DLD1 (cell line): ENCODE measurements around the gene KAT8.

Source experiments
- in situ Hi-C: cut with HindIII; loops from 2 replicates; pipeline ENCODE4 v1.10.0; 2017; ENCODE audit warnings: low sequenced_read_pairs

Gene KAT8

GRCh38 chr16:31106509-31107464, 10.7 kb upstream of the KAT8 start:
- in situ Hi-C loops = no loop called here

- in situ Hi-C loops = no loop called here
These were observed 10.0 kb upstream of the KAT8 start for GRCh38 chr16:31107465-31107867.

GRCh38 chr16:31108035-31108793, 9.2 kb upstream of the KAT8 start, which contains the start of gene BCKDK:
BCKDK (plus strand) TSS chr16:31108386; CDS start chr16:31109224, 838 bp downstream.
- in situ Hi-C loops = no loop called here

GRCh38 chr16:31108794-31109558, 8.5 kb upstream of the KAT8 start:
- in situ Hi-C loops = no loop called here

- in situ Hi-C loops = no loop called here
These were observed 7.8 kb upstream of the KAT8 start for GRCh38 chr16:31109622-31110021.

- in situ Hi-C loops = no loop called here
These were observed 7.1 kb upstream of the KAT8 start for GRCh38 chr16:31110106-31111034.

GRCh38 chr16:31111881-31112466, 5.5 kb upstream of the KAT8 start:
- in situ Hi-C loops = no loop called here

GRCh38 chr16:31112711-31113110, 4.8 kb upstream of the KAT8 start:
- in situ Hi-C loops = no loop called here

- in situ Hi-C loops = no loop called here
These were observed 4.0 kb upstream of the KAT8 start for GRCh38 chr16:31113121-31114120.

- in situ Hi-C loops = no loop called here
These were observed 3.0 kb upstream of the KAT8 start for GRCh38 chr16:31114468-31114867.

- in situ Hi-C loops = no loop called here
These were observed 1.0 kb downstream of the KAT8 start for GRCh38 chr16:31118223-31119155.

- in situ Hi-C loops = no loop called here
These were observed 2.7 kb downstream of the KAT8 start for GRCh38 chr16:31120129-31120528.

- in situ Hi-C loops = no loop called here
These were observed 8.4 kb downstream of the KAT8 start for GRCh38 chr16:31125844-31126243.

GRCh38 chr16:31127182-31127581, 9.7 kb downstream of the KAT8 start:
- in situ Hi-C loops = no loop called here

GRCh38 chr16:31128711-31129567, 11.5 kb downstream of the KAT8 start:
- in situ Hi-C loops = no loop called here

GRCh38 chr16:31129568-31130335, 12.3 kb downstream of the KAT8 start:
- in situ Hi-C loops = no loop called here
